B cell (primary cell): ENCODE data around the gene MAP2K6.

Experiments used
- CTCF ChIP-seq: fragments of 200-600 bp; IDR thresholded peaks from one replicate; pipeline ENCODE4 v1.8.0; 2022; ENCODE audit warnings: antibody characterized with exemption, mild to moderate bottlenecking
- EZH2 ChIP-seq: IDR thresholded peaks from 2 replicates; pipeline ENCODE4 v1.6.1; 2012; ENCODE audit warnings: borderline replicate concordance, low read depth, mild to moderate bottlenecking, moderate library complexity, low read length; ENCODE audit not compliant: insufficient read depth, poor library complexity, severe bottlenecking

- TF ChIP-seq EZH2 = no peak
- TF ChIP-seq CTCF = no peak
Measured at GRCh38 chr17:69450918-69451317, 36.4 kb downstream of the MAP2K6 start.
